DOHH2 (cell line): ENCODE results near the gene MTSS2.

Experiments
- H3F3A ChIP-seq: fragments of 200-600 bp; sonication (generic), shearing (Covaris generic); 2 replicates; pipeline ENCODE4 v1.6.0; 2016; ENCODE audit warnings: antibody characterized with exemption, mild to moderate bottlenecking; ENCODE audit not compliant: control insufficient read depth, insufficient read depth
- H3K27ac ChIP-seq: fragments of 200-600 bp; sonication (generic); 2 replicates; pipeline ENCODE4 v1.5.1; 2014; ENCODE audit warnings: low read depth, mild to moderate bottlenecking, low read length, moderate library complexity
- H3K27me3 ChIP-seq: fragments of 200-600 bp; sonication (generic); 2 replicates; pipeline ENCODE4 v1.6.1; 2014; ENCODE audit warnings: mild to moderate bottlenecking, low read length, mixed read lengths; ENCODE audit not compliant: control insufficient read depth
- H3K36me3 ChIP-seq: fragments of 200-600 bp; sonication (generic); 2 replicates; pipeline ENCODE4 v1.6.1; 2014; ENCODE audit warnings: mild to moderate bottlenecking, low read length, moderate library complexity, mixed read lengths; ENCODE audit not compliant: control insufficient read depth
- H3K4me1 ChIP-seq: fragments of 200-600 bp; sonication (generic); 2 replicates; pipeline ENCODE4 v1.6.1; 2014; ENCODE audit warnings: mild to moderate bottlenecking, low read length, mixed read lengths; ENCODE audit not compliant: control insufficient read depth
- H3K4me2 ChIP-seq: fragments of 200-600 bp; sonication (generic); 2 replicates; pipeline ENCODE4 v1.6.0; 2014; ENCODE audit warnings: mild to moderate bottlenecking, low read length, moderate library complexity
- H3K4me3 ChIP-seq: fragments of 200-600 bp; sonication (generic); 2 replicates; pipeline ENCODE4 v1.5.1; 2014; ENCODE audit warnings: mild to moderate bottlenecking, low read length, mixed read lengths
- H3K79me2 ChIP-seq: fragments of 200-600 bp; sonication (generic); 2 replicates; pipeline ENCODE4 v1.6.1; 2014; ENCODE audit warnings: mild to moderate bottlenecking, low read length, mixed read lengths; ENCODE audit not compliant: control insufficient read depth
- H3K9me2 ChIP-seq: fragments of 200-600 bp; sonication (generic); replicated peaks from 2 replicates; pipeline ENCODE4 v1.6.1; 2014; ENCODE audit warnings: mild to moderate bottlenecking, low read length, mixed read lengths; ENCODE audit not compliant: control insufficient read depth
- H3K9me3 ChIP-seq: fragments of 200-600 bp; sonication (generic); 2 replicates; pipeline ENCODE4 v1.6.1; 2014; ENCODE audit warnings: antibody characterized with exemption, low read length, mixed read lengths; ENCODE audit not compliant: control insufficient read depth, insufficient read depth
- H4K20me1 ChIP-seq: fragments of 200-600 bp; sonication (generic); 2 replicates; pipeline ENCODE4 v1.6.0; 2014; ENCODE audit warnings: low read depth, mild to moderate bottlenecking, antibody characterized with exemption, low read length, moderate library complexity; ENCODE audit not compliant: control insufficient read depth, insufficient read depth
- EZH2phosphoT487 ChIP-seq: fragments of 200-600 bp; sonication (generic); IDR thresholded peaks from 2 replicates; pipeline ENCODE4 v1.6.1; 2017; ENCODE audit warnings: borderline replicate concordance, mild to moderate bottlenecking, antibody characterized with exemption, low read length, moderate library complexity, mixed read lengths
- TF ChIP-seq, protein P1 (sequence below): fragments of 200-600 bp; sonication (generic); IDR thresholded peaks from one replicate; pipeline ENCODE4 v1.5.1; 2014; ENCODE audit warnings: antibody characterized with exemption, mild to moderate bottlenecking, low read depth, low read length; ENCODE audit not compliant: poor library complexity, severe bottlenecking

Gene MTSS2

DNA sequence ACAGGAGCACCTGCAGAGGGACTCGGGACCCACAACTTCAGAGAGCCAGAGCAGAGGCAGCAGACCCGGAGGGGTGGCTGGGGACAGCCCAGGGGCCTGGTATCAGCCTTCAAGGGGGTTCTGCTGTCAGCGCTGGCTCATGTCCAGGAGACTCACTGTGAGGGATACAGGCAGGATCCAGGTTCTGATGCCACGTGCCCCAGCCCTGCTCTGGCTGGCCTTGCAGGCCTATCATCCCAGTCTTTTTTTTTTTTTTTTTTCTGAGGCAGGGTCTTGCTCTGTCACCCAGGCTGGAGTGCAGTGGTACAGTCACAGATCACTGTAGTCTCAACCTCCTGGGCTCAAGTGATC is 9.0 kb upstream of the MTSS2 start:
- H3K79me2 ChIP-seq = no peaks in the 10 kb centered on the region
- H3K27ac ChIP-seq = no peak overlapping the region
- no peak overlapping the region for H3K4me2 ChIP-seq
- H3K36me3 ChIP-seq = no peaks in the 10 kb centered on the region
- TF ChIP-seq EZH2phosphoT487 = no peak
- TF ChIP-seq, protein P1, sequence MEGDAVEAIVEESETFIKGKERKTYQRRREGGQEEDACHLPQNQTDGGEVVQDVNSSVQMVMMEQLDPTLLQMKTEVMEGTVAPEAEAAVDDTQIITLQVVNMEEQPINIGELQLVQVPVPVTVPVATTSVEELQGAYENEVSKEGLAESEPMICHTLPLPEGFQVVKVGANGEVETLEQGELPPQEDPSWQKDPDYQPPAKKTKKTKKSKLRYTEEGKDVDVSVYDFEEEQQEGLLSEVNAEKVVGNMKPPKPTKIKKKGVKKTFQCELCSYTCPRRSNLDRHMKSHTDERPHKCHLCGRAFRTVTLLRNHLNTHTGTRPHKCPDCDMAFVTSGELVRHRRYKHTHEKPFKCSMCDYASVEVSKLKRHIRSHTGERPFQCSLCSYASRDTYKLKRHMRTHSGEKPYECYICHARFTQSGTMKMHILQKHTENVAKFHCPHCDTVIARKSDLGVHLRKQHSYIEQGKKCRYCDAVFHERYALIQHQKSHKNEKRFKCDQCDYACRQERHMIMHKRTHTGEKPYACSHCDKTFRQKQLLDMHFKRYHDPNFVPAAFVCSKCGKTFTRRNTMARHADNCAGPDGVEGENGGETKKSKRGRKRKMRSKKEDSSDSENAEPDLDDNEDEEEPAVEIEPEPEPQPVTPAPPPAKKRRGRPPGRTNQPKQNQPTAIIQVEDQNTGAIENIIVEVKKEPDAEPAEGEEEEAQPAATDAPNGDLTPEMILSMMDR = no peak
- H3K27me3 ChIP-seq = no peaks in the 10 kb centered on the region
- H3F3A ChIP-seq = no peaks in the 10 kb centered on the region
- no peaks in the 10 kb centered on the region for H4K20me1 ChIP-seq
- no peak overlapping the region for H3K4me3 ChIP-seq
- H3K9me2 ChIP-seq = no peaks in the 10 kb centered on the region
- peaks cover 6% of the 10 kb centered on the region; the same call in 1 of the 2 replicates for H3K4me1 ChIP-seq
- no peaks in the 10 kb centered on the region for H3K9me3 ChIP-seq

DNA sequence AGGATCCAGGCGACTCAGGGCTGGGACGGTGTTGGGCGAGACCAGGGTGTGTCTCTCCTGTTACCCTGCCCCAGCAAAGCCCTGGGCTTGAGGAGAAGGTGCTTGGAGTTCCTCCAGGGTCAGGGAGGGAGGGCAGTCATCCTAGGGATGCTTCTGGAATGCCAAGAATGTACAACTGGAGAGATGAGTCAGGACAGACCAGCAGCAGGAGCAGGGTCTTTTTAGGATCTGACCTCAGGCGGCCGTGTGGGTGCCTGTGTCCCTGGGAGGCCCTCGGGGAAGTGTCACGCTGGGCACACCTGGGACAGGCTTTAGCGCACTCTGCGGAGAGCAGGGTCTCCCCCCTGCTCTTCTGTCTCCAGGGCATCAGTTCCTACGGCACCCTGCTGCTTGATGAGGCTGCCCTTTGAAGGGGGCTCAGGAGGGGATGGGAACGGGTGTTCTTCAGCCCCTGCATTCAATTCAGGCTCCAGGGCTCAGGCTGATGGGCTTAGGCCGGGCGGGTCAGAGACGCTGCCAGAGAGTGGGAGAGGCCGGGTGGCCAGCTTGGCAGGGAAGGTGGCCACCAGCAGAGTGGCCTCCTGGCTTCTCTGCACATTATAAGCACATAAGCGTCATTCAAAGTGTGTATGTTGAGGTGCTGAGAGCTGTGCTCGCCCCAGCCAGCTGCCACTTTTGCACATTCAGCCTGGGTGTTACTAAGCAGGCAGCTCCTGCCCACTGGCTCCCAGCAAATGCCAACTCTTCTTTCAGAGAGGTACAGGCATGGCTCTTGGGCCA is 8.4 kb upstream of the MTSS2 start:
- Histone ChIP-seq H3K9me3 (no peaks in the 10 kb centered on the region), H4K20me1 (no peaks in the 10 kb centered on the region), H3K36me3 (no peaks in the 10 kb centered on the region), H3K27ac (no peak overlapping the region), H3K9me2 (no peaks in the 10 kb centered on the region), H3K27me3 (no peaks in the 10 kb centered on the region), H3F3A (no peaks in the 10 kb centered on the region), H3K4me2 (no peak overlapping the region), H3K79me2 (no peaks in the 10 kb centered on the region), H3K4me3 (no peak overlapping the region), H3K4me1 (peaks cover 6% of the 10 kb centered on the region; the same call in 1 of the 2 replicates)
- TF ChIP-seq, protein P1 = no peak
- TF ChIP-seq EZH2phosphoT487 = no peak

DNA sequence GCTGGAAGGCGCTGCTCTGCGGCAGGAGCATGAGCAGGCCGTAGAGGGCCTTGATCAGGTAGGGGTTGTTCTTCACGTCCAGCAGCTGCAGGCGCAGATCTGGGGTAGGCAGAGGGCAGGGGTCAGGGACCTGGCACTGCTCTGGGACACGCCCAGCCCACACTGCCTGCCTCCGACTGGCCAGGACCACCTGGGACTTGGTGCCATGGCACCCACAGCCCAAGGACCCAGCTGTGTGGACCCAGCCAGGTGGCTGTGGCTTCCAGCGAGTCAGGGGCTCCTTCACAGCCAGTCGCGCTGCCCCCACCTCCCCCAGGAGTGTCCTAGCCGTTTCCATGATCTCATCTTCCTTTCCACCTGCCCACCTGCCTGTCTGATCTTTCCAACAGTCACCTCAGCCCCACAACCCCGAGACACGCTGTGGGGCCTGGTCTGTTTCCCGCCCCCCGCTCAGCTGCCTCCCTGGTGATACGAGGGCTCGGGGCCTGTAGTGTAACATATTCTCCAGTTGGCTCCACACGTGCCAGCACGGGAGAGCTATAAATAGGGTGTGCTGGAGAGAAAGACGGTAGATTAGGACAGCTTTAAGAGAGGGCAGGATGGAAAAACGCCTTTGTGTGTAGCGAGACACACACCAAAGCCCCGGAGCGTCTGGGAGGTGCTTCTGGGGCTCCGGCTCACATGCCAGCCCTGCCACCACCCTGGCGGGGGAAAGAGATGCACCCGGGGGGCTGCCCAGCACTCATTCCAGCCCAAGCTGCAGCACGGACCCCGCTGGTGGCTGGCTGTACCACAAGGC is 7.2 kb upstream of the MTSS2 start:
- no peak overlapping the region for H3K4me3 ChIP-seq
- no peaks in the 10 kb centered on the region for H4K20me1 ChIP-seq
- no peak for TF ChIP-seq EZH2phosphoT487
- TF ChIP-seq, protein P1 = no peak
- no peaks in the 10 kb centered on the region for H3F3A ChIP-seq
- no peaks in the 10 kb centered on the region for H3K27me3 ChIP-seq
- no peaks in the 10 kb centered on the region for H3K79me2 ChIP-seq
- no peak overlapping the region for H3K27ac ChIP-seq
- H3K9me3 ChIP-seq = no peaks in the 10 kb centered on the region
- no peak overlapping the region for H3K4me2 ChIP-seq
- H3K9me2 ChIP-seq = no peaks in the 10 kb centered on the region
- no peaks in the 10 kb centered on the region for H3K36me3 ChIP-seq
- H3K4me1 ChIP-seq = peaks cover 6% of the 10 kb centered on the region; the same call in 1 of the 2 replicates
